ENCODE data around the gene SYPL1. TPM values are rescaled to one million over a fixed set of nuclear protein-coding genes. Genes with fewer than 3 reads are reported as not detected.

Gene SYPL1
- polyA plus RNA-seq, 1 donor from 2014 or later, result 17.4 TPM

GRCh38 chr7:106101726-106102125 lies 10.4 kb downstream of the SYPL1 start:
- no peak overlapping the region for H3K27ac ChIP-seq (ENCODE audit: low read length)
- no peak overlapping the region for H3K9ac ChIP-seq (ENCODE audit: low read length)
- no peaks in the 10 kb centered on the region for H4K20me1 ChIP-seq (ENCODE audit: insufficient read depth)
- H3K9me2 ChIP-seq (ENCODE audit: insufficient read depth, low read length), result no peaks in the 10 kb centered on the region
- H3K9me3 ChIP-seq (ENCODE audit: low read length), result no peaks in the 10 kb centered on the region
- H3K4me2 ChIP-seq (ENCODE audit: low read length), result no peak overlapping the region
- TF ChIP-seq CTCF (IDR thresholded peaks at IDR 0.05; ENCODE audit: poor library complexity, severe bottlenecking), result no peak
- no peak for TF ChIP-seq RAD21 (conservative IDR thresholded peaks at IDR 0.05)
- no peak for TF ChIP-seq EP300 (conservative IDR thresholded peaks at IDR 0.05; ENCODE audit: poor library complexity, severe bottlenecking)
- no peak for TF ChIP-seq EZH2 (IDR thresholded peaks at IDR 0.05; ENCODE audit: borderline replicate concordance, insufficient read depth, low read length, poor library complexity, severe bottlenecking)
- TF ChIP-seq SMC3 (conservative IDR thresholded peaks at IDR 0.05; ENCODE audit: poor library complexity), result no peak
- TF ChIP-seq REST (IDR thresholded peaks at IDR 0.05; ENCODE audit: borderline replicate concordance), result no peak
- TF ChIP-seq POLR2AphosphoS5 (IDR thresholded peaks at IDR 0.05), result no peak
- TF ChIP-seq MXI1 (conservative IDR thresholded peaks at IDR 0.05; ENCODE audit: poor library complexity, severe bottlenecking), result no peak
- no peak overlapping the region for H3K4me3 ChIP-seq (ENCODE audit: low read length)
- H3K36me3 ChIP-seq (ENCODE audit: insufficient read depth, low read length), result no peaks in the 10 kb centered on the region
- H3K79me2 ChIP-seq (replicated peaks; ENCODE audit: insufficient read depth, low read length), result peaks cover 13% of the 10 kb centered on the region
- no peak overlapping the region for H2AFZ ChIP-seq (ENCODE audit: low read depth, low read length)
- H3K27me3 ChIP-seq (ENCODE audit: insufficient read depth, low read depth, low read length), result no peaks in the 10 kb centered on the region
- H3F3A ChIP-seq (ENCODE audit: insufficient read depth, low read length, poor library complexity, severe bottlenecking), result no peaks in the 10 kb centered on the region

GRCh38 chr7:106100863-106101629 lies 11.1 kb downstream of the SYPL1 start:
- Histone ChIP-seq H3K36me3 (ENCODE audit: insufficient read depth, low read length) (no peaks in the 10 kb centered on the region), H3K27me3 (ENCODE audit: insufficient read depth, low read depth, low read length) (no peaks in the 10 kb centered on the region), H3K4me3 (ENCODE audit: low read length) (no peak overlapping the region), H3K79me2 (replicated peaks; ENCODE audit: insufficient read depth, low read length) (peaks cover 11% of the 10 kb centered on the region), H4K20me1 (ENCODE audit: insufficient read depth) (no peaks in the 10 kb centered on the region), H3K9ac (ENCODE audit: low read length) (no peak overlapping the region), H3K9me3 (ENCODE audit: low read length) (no peaks in the 10 kb centered on the region), H3K9me2 (ENCODE audit: insufficient read depth, low read length) (no peaks in the 10 kb centered on the region), H3F3A (ENCODE audit: insufficient read depth, low read length, poor library complexity, severe bottlenecking) (no peaks in the 10 kb centered on the region), H2AFZ (ENCODE audit: low read depth, low read length) (no peak overlapping the region), H3K4me2 (ENCODE audit: low read length) (no peak overlapping the region), H3K27ac (ENCODE audit: low read length) (no peak overlapping the region)
- TF ChIP-seq EZH2 (IDR thresholded peaks at IDR 0.05; ENCODE audit: borderline replicate concordance, insufficient read depth, low read length, poor library complexity, severe bottlenecking) (no peak), SMC3 (conservative IDR thresholded peaks at IDR 0.05; ENCODE audit: poor library complexity) (no peak), RAD21 (conservative IDR thresholded peaks at IDR 0.05) (no peak), MXI1 (conservative IDR thresholded peaks at IDR 0.05; ENCODE audit: poor library complexity, severe bottlenecking) (no peak)
